Activated T-cell treated with anti-CD3 and anti-CD28 coated beads for 4 hours (primary cell): Measurements from ENCODE around the gene CRY2.
"Not testable (repeated sequence)": the region's sequence is repeated elsewhere in the genome, so short reads cannot be mapped to it uniquely, and the experiment has no call there.

Experiments
- DNase-seq: peaks from one replicate; pipeline ENCODE4 v3.0.0-alpha.2; 2020

Gene CRY2

DNA sequence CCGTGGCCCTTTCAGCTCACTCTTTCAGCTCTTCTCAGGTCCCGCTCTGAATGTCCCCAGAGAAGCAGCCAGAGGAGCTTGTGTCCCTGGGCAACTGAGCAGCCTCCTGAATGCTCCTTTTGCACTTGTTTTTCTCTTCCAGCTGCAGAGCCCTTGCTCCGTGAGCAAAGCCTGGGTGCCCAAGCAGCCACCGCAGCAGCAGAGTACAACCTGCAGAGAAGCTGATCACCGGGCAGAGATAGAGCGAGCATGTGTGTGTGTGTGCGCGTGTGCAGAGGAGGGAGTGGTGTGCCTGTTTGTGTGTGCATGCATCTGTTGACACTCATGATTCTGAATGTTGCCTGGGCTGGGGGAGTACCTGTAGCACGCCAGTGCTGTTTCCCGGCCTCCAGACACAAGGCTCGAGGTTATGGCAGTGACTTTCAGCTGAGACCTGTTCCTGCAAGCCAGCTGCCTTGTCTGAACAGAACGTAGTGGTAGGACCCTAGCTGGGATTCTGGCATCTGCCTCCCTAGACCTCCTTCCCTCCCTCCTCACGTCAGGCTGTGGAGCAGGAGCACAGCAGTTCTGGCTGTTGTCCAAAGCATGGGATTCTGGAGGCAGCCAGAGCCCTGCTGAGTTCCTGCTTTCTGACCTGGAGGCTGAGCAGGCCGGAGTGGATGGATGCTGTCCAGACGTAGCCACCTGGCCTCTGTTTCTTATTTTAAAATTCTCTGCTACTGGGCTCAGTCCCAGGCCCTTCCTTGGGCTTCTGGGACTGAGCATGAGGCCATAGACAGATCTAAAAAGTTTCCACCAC, 33.7 kb downstream of the CRY2 start:
- no peak for DNase-seq

DNA sequence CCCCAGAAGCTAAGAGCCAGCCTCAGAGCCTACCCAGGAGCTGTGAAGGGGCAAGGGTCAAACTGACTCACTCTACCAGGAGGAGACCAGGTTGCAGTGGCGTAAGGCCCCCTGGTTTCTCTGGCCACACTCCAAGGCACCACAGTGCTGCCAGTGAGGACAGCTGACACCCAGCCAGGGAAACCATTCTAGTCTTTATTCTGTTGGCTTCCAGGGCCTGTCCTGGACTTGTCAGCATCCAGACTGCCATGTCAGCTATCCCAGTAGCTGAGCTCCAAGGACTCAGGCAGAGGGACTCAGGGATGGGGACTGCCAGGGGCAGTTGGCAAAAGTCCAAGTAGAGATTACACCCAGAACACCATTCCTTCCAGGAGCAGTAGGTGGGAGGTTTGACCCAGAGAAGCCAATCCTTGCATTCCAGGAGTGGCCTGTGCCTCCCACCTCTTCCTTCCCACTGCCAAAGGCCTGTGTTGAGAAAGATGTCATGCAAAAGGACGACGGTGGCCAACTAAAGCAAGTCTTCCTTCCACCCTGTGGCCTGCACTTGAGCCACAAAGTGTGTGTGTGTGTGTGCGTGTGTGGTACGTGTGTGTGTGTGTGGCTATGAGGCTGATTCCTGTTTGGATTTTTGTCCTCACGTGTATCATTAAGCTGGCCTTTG, 34.6 kb downstream of the CRY2 start:
- no peak for DNase-seq

DNA sequence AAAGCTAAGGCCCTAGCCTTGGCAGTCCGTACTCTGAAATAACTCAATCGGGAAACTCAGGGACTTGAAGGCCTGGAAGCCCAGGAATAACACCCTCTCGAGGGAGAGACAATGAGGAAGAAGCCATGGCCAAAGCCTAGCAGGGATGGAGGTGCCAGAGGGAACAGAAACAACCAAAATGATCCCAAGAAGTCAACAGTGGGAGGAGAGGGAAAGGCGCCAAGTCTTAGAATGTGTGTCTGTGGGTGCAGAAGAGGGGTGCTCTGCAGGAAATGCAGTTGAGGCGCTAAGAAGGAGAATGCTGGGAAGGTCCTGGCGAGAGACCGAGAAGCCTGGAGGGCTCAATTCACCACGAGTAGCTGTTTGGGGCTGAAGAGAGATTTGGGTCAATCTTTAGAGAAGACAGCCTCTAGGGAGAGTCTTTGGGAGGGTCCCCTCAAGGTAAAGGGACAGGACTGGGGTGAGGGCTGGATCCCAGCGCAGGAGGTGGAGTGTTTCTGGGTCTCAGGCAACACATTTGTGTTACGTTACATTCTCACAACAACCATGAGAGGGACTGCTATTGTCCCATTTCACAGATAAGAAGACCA, 37.4 kb downstream of the CRY2 start:
- DNase-seq, result no peak

DNA sequence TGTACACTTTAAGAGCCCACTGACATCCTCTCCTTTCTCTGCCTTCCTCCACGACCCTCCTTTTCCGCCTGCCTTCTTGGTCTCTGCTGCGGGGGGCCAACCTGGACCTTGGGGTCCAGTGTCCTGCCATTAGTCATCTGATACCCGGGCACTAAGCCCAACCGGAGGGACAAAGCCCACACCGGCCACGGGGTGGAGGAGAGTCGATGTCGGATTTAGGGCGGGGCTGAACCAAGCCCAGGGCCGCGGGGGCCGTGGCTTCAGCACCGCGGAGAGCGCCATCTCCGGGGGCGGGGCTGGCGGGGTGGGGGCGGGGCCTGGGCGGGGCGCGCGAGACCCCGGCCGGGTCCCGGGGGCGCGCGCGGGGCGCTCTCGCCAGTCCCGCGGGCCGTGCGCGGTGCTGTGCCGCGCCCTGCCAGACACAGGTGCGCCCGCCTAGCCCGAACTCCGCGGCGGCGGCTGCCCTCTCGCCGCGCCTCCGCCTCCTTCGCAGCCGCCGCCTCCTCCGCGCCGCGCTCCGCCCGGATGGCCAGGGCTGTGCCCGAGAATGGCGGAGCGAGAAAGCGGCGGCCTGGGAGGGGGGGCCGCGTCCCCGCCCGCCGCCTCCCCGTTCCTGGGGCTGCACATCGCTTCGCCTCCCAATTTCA, 38.1 kb downstream of the CRY2 start, which contains the start of gene MAPK8IP1:
TSS of gene MAPK8IP1 (plus strand) at position 378 of the 647 bp plus-strand sequence. CDS start at position 548, 170 bp downstream.
- DNase-seq, result peak; percentile 26

DNA sequence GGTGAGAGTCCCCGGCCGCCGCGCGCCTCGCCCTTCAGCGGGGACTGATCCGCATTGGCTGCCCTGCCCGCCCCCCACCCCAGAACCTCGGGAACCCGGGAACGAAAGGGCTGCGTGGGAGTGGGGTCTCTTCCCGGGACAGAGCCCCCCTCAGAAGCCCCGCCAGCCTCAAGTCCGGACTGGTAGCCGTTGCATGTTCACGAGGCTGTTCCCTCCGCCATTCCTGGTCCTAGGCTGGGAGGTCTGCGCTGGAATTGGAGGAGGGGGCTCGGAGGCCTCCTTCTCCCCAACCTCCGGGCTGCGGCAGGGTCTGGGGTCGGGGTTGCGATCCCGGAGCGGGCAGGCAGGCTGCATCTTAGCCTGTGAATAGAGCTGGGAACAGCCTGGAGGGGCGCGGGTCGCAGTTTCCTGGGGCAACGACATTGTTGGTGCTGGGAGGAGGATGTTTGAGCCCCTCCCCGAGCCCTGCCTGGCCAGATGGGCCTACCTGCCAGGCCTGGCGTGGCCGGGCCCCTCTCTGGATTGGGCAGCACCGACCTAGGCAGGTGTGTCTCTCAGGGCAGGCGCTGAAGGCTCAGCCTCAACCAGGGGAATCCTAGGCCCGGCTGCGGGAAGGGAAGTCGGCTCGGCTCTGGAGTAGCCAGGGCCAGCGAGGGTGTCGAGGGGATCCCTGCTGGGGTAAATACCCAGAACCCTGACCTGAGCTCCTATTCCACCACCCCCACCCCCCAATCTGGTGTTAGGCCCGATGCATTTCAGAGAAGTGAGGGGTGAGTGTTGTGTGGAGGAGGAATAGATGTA, 38.8 kb downstream of the CRY2 start:
- no peak for DNase-seq

DNA sequence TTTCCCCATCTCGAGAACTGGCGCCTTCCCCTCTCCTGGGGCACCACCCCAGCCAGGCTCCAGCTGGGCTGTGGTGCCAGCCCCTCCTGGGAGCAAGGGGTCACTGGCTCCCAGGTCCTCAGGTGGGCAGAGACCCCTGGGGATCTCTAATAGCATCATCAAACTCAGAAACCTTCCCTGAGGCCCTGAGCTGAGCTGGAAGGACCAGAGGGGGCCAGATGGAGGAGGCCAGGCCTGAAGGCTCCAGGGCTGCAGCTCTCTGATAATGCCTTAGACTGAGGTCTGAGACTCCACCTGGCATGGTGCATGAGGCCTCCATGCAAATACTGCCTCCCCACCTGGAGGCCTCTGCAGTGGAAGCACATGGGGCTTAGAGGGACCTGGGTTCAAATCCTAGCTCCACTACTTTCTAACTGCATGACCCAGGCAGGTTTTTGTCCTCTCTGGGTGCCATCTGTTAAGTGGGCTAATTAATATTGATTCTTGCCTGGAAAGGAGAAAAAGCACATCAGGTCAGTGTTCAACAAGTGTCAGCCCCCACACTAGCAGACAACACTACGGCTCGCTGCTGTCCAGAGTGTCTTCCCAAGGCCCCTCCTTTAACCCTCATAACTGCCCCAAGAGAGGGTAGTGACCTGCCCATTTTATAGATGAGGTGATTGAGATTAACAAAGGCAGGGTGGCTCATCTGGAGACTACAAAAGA, 39.7 kb downstream of the CRY2 start:
- no peak for DNase-seq

GRCh38 chr11:45887587-45887986, 40.3 kb downstream of the CRY2 start:
- no peak for DNase-seq

GRCh38 chr11:45889555-45889954, 42.3 kb downstream of the CRY2 start:
- DNase-seq, result no peak

GRCh38 chr11:45889966-45890365, 42.7 kb downstream of the CRY2 start:
- DNase-seq, result no peak

DNA sequence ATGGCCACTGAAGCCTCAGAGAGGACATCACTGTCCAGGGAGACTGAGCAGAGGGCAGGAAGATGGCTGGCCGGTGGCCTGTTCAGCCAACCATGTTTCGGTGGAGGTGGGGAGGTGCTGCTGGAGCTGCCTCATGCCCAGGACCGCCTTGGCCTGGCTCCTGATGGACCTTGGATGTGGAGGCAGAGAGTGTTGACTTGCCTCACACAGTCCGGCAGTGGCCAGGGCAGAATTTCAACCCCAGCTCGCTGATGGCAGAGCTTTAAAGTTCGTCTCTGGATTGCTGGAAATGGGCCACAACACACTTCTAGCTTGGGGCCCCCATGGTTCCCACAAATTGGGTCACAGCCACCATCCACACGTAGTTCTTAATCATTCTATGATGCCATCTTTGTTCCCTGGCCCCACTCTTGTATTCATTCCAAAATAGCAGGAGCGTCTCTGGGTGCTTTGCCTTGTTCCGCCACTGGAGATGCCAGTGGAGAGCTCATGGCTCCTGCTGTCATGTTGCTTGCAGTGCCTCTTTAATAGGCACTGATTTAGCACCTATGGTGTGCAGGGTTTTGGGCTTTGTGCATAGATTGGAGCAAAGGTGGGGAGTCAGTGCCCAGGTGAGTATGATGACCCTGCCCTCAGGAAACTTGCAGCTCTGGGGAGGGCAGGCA, 43.7 kb downstream of the CRY2 start:
- DNase-seq, result no peak

GRCh38 chr11:45892856-45893255, 45.6 kb downstream of the CRY2 start:
- no peak for DNase-seq

- no peak for DNase-seq
Measured at GRCh38 chr11:45894555-45895247, 47.4 kb downstream of the CRY2 start.

DNA sequence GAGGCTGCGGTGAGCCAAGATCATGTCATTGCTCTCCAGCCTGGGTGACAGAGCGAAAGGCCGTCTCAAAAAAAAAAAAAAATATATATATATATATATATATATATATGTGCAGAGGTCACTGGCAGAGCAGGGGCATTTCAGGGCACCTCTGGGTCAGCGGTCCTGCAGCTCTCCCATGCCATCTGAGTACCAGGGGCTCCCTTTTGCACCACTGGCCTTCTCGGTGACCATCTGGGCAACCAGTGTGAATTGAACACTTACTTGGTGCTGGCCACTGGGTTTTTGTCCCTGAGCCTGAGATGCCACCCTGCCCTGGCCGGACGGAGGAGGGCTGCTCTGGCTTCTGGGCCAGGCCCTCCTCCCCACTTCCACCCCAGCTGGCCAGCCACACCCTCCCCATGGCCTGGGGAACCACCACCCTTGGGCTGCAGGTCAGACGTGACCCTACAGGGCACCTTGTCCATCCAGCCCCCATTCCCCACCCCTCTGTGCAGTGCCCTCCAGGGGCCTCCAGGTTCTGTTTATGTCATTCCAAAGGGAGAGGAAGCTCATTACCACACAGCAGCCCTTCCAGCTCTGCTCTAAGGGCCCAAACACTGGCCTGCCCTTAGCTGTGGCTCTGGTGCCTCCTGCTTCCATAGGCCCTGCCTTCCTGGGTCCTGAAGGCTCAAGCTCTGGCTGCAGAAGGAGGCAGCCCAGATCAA, 48.4 kb downstream of the CRY2 start:
- no peak for DNase-seq

DNA sequence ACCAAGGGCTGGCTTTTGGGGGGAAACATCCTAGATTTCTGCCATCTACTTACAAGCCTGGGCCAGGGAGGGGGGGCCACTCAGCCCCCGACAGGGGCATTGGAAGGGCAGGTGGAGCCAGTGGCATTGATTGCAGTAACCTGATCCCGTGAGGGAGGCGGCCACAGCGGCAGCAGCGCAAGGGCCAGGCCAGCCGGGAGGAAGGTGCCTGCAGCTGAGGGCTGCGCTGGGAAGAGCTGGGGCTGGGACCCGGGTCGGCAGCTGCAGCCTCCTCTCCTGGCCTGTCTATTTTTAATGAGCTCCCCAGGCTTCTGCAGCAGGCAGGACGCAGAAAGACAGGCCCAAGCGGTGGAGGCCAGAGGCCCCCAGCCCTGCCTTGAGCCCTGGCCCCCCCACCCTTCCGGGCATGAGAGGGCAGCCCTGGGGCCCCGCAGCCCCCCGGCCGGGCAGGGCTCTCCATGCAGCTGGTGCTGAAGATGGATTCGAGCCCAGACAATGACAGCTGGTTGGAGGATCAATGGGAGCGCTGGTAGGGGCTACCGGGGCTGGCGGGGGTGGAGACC, 49.2 kb downstream of the CRY2 start:
- no peak for DNase-seq

GRCh38 chr11:45897556-45897955, 50.3 kb downstream of the CRY2 start:
- no peak for DNase-seq

DNA sequence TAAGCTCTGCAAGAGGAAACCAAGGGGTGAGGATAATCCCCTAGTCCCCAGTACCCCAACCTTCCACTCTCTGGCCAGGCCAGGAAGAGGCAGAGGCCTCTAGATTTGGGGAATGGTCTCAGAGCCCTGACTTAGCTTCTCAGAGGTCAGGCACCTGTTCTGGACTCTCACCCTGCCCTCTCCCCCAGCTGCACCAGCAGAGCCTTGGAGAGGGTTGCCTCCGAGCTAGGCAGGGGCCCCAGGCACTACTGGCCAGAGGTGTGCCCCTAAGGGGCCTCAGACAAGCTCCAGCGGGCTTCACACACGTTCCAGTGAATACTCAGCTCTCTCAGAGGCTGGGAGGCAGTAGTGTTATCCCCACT, 51.8 kb downstream of the CRY2 start:
- no peak for DNase-seq

GRCh38 chr11:45899448-45900174, 52.3 kb downstream of the CRY2 start:
- DNase-seq, result peak; percentile 42

- not testable (repeated sequence) for DNase-seq
Measured at GRCh38 chr11:45900175-45900800, 53.0 kb downstream of the CRY2 start.
